ENCODE results near the gene FCGBP.

The FCGBP gene

DNA sequence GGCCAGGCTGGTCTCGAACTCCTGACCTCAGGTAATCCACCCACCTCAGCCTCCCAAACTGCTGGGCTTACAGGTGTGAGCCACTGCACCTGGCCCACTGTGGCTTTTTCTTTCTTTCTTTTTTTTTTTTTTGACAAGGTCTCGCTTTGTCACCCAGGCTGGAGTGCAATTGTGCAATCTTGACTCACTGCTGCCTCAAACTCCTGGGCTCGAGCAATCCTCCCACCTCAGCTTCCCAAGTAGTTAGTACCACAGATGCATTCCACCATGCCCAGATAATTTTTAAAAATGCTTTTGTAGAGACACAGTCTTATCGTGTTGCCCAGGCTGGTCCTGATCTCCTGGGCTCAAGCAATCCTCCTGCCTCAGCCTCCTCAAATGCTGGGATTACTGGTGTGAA lies 12.1 kb upstream of the FCGBP start:
- DNase-seq (ENCODE audit: low read depth in 2 of 2), result no peak

GRCh38 chr19:39943586-39943985 lies 9.2 kb upstream of the FCGBP start:
- no peak for DNase-seq (ENCODE audit: low read depth in 2 of 2)

GRCh38 chr19:39942366-39942730 lies 7.9 kb upstream of the FCGBP start:
- DNase-seq (ENCODE audit: low read depth in 2 of 2), result no peak

GRCh38 chr19:39941615-39942365 lies 7.4 kb upstream of the FCGBP start:
- peak; percentile 13 to 40 for DNase-seq (ENCODE audit: low read depth in 2 of 2)

- DNase-seq (ENCODE audit: low read depth in 2 of 2), result no peak
These were observed 6.7 kb upstream of the FCGBP start for GRCh38 chr19:39941151-39941550.

DNA sequence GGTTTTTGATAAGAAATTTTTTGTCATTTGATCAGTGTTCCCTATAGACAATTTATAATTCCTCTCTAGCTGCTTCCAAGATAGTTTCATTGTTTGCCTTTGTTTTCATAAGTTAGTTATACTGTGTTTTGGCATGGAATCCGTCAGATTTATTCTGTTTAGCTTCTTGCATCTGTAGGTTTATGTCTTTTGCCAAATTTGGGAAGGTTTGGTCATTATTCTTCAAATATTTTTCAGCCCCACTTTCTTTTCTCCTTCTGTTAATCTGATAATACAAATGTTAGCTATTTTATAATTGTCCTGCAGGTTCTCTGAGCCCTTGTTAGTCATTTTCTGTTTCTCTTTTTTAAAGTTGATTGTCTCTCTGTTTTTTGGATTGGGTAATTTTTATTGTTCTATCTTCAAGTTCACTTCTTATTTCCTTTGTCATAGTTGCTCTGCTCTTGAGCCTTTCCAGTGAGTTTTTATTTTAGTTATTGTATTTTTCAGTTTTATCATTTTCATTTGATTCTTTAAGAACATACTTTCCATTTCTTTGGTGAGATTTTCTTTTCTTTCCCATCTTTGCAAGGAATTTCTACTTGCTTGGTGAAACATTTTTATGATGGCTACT lies 5.9 kb upstream of the FCGBP start:
- no peak for DNase-seq (ENCODE audit: low read depth in 2 of 2)

DNA sequence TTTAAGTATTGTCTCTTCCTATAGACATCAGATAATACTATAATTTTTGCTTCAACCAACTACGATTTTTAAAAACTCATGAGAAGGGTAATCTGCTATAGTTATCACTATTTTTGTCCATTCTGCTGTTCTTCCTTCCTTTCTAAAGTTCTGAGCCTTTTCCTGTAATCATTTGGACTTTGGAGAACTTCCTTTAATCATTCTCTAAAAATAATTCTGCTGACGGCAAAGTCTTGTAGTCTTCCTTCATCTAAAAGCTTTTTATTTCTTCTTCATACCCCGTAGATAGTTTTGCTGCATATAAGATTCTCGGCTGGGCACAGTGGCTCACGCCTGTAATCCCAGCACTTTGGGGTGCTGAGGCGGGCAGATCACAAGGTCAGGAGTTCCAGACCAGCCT lies 5.1 kb upstream of the FCGBP start:
- DNase-seq (ENCODE audit: low read depth in 2 of 2), result no peak

DNA sequence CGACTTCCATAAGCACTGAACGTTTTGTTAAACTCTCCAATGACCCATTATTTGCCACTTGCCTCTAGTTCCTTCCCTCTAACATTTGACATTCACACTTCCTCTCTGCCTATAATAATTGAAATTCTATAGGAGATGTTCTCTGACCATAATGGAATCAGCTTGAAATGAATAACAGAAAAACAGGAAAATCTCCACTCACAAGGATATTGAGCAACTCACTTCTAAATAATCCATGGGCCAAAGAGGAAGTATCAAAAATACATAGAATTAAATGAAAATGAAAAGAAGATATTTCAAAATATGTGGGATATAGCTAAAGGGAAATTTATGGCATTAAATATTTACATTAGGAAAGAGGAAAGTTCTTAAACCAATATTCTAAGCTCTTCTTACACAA lies 3.4 kb upstream of the FCGBP start:
- no peak for DNase-seq (ENCODE audit: low read depth in 2 of 2)

DNA sequence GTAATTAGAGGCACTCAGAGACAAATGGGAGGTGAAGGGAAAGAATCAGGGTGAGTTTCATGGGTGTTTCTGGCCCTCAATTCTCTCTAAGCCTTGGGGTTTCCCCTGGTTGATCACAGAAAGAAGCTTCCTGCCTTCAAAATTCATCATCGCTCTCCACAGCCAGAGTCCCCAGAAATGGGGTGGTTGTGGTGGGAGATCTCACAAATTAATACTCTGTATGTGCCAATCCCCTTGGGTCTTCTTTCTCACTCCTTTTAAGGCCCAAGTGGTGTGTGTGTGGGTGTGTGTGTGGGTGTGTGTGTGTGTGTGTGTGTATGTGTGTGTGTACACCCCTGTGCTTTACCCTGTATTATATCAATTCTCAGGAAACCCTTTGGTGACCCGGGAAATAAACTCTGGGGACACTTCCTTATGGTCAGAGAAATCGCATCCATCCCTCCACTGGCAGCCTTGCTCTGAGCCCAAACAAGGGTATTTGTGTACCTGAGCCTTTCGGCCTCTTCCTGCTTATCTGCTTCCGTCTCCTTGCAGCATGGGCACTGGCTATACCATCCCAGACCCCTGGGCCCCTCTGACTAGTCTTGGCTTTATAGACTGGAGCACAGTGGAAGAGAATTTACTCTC lies 2.8 kb upstream of the FCGBP start:
- peak; percentile 19 to 45 for DNase-seq (ENCODE audit: low read depth in 2 of 2)

GRCh38 chr19:39936622-39937021 lies 2.2 kb upstream of the FCGBP start:
- DNase-seq (ENCODE audit: low read depth in 2 of 2), result no peak

DNA sequence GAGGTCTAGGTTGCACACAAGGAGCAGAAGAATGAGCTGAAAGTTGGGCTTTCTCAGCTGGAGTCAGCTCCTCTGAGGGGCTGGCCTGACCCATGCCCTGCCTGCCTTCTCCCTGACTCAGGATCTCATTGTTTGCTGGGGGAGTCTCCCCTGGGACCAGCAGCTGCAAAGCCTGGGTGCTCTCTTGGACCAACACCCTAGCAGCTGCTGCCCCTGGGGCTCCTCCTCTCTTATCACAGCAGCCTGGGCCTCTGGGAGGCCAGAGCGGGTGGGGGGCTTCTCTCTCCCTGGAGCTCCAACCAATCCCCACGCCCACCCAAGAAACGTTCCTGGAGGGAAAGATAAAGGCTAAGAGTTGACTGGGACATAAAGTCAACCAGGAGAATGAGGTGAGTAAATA lies 1.6 kb upstream of the FCGBP start:
- DNase-seq (ENCODE audit: low read depth in 2 of 2), result no peak

GRCh38 chr19:39935364-39935661 lies 879 bp upstream of the FCGBP start:
- DNase-seq (ENCODE audit: low read depth in 2 of 2), result no peak

GRCh38 chr19:39929750-39930149 lies 4.7 kb downstream of the FCGBP start:
- no peak for DNase-seq (ENCODE audit: low read depth in 2 of 2)

DNA sequence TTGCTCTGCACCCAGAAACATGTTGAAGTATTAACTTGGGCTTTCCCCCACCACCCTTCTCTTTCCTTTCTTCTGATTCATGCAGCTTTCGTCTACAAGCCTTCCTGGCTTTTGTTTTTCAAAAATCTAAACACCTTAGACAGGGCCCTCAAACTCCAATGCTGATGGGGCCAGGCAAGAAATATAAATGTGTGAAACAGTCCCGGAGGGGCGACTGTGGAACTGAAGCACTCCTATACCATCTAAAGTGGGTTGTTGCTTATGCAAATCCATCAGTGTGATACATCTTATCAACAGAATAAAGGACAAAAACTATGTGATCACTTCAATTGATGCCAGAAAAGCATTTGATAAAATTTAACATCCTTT lies 6.1 kb downstream of the FCGBP start:
- no peak for DNase-seq (ENCODE audit: low read depth in 2 of 2)

DNA sequence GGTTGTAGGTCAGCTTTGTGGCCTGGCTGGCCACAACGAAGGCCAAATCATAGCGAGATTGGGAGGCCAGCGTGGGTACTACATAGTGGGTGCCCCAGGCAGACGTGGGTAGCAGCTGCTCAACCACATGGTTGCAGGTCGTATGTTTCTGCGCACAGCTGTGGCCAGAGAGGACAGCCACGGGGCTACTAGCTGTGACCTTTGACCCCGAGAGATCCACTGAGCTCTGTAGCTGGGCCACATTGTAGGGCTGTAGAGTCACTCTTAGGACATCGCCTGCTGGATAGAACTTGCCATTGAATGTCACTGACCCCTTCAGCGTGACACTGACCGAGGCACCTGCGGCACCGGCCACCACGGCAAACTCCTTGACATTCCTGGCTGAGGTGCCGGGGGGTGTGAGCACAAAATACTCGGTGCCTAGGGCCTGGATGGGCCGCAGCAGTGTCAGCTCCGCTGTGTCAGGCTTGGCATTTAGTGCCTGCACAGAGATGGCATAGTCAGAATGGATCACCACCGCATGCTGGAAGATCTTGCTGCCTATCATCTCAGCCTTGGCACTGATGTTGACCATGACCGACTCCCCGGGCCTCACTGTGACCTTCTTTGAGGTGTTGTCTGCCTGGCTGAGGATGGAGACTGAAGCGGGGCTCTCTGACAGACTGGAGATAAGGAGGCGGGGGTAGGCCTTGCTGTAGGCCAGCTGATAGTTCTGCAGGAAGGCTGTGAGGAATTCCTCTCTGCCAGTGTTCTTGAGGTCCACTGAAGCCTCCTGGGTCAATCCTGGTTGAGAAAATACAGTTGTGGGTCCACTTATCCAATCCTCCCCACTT lies 6.7 kb downstream of the FCGBP start:
- no peak for DNase-seq (ENCODE audit: low read depth in 2 of 2)

- no peak for DNase-seq (ENCODE audit: low read depth in 2 of 2)
These were observed 7.4 kb downstream of the FCGBP start for GRCh38 chr19:39927076-39927475.

- no peak for DNase-seq (ENCODE audit: low read depth in 2 of 2)
These were observed 8.2 kb downstream of the FCGBP start for GRCh38 chr19:39926170-39926760.

GRCh38 chr19:39924952-39925351 lies 9.5 kb downstream of the FCGBP start:
- DNase-seq (ENCODE audit: low read depth in 2 of 2), result no peak

- DNase-seq (ENCODE audit: low read depth in 2 of 2), result no peak
These were observed 10.0 kb downstream of the FCGBP start for GRCh38 chr19:39924389-39924788.

- no peak for DNase-seq (ENCODE audit: low read depth in 2 of 2)
These were observed 10.6 kb downstream of the FCGBP start for GRCh38 chr19:39923862-39924261.

DNA sequence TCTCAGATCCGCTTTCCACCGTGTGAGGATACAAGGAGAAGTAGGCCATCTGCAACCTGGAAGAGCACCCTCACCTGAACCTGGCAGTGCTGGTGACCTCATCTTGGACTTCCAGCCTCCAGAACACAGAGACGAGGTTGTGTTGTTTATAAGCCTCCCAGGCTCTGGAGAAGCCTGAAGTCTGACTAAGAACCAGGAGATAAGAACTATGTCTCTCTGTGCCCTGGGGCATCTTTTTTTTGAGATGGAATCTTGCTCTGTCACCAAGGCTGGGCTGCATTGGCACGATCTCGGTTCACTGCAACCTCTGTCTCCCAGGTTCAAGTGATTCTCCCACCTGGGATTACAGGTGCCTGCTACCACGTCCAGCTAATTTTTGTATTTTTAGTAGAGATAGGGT lies 14.5 kb downstream of the FCGBP start:
- no peak for DNase-seq (ENCODE audit: low read depth in 2 of 2)

DNA sequence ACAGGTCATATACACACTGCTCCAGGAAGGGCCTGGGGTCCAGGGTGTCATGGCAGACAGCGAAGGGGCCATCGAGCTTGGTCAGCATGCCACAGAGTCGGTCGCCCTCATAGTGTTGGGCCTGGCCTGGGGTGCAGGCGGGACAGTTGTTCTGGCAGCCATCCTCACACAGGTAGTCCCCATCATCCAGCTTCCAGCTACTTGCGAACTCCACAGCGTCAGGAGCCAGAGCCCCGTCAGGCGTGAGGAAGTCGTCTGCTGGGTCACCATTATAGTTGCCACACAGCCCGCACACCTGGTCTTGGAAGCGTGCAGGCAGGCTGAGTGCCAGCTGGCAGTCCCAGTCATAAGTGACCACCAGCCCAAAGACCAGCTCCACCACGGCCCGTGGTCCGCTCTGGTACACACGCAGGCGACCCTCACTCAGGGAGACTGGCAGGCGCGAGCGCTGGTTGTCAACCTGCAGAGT lies 16.2 kb downstream of the FCGBP start:
- DNase-seq (ENCODE audit: low read depth in 2 of 2), result no peak
